ENCODE data around the gene GPD2.

- TF ChIP-seq CTCF (IDR thresholded peaks at IDR 0.05) (peak in 4 of 6 experiments; percentile 38 to 73 (median 61)), POLR2A (IDR thresholded peaks at IDR 0.05) (no peak)
Measured at GRCh38 chr2:156589381-156590079, 153.4 kb downstream of the GPD2 start.
